ENCODE measurements around the gene GRIN1. TPM values are rescaled to one million over a fixed set of nuclear protein-coding genes. Genes with fewer than 3 reads are reported as not detected.

The GRIN1 gene
- total and polyA plus RNA-seq, 10 of the 15 experiments (the other 5 are each of a cell fraction or from before 2014, with no cell fraction given), result 0.05 to 0.10 (median 0.06) TPM; not detected in 6

- Histone ChIP-seq H3K9ac (ENCODE audit: control insufficient read depth, insufficient read depth, low read length) (no peak overlapping the region), H3K27me3 (replicated peaks in 1 of 2; ENCODE audit: control insufficient read depth in 2 of 2, insufficient read depth in 2 of 2, low read length in 1 of 2) (no peaks in the 10 kb centered on the region), H3K4me2 (ENCODE audit: control insufficient read depth, insufficient read depth) (no peak overlapping the region), H3K4me3 (0 out of 2 replicates have a peak overlapping the region, but pooled peaks have one; percentile 12), H3K9me3 (replicated peaks; ENCODE audit: control insufficient read depth, insufficient read depth, low read length) (no peaks in the 10 kb centered on the region; the same call in 2 of the 3 replicates), H3K27ac (ENCODE audit: control insufficient read depth, insufficient read depth) (peak overlapping the region; percentile 44), H3K4me1 (ENCODE audit: control insufficient read depth, insufficient read depth, low read length) (peaks cover 9% of the 10 kb centered on the region; the same call in 1 of the 2 replicates), H4K20me1 (ENCODE audit: control insufficient read depth, insufficient read depth) (no peaks in the 10 kb centered on the region), H3K79me2 (ENCODE audit: control insufficient read depth, insufficient read depth, low read length) (no peaks in the 10 kb centered on the region), H2AFZ (ENCODE audit: control insufficient read depth, low read depth, low read length) (peak overlapping the region; percentile 29; the same call in 1 of the 2 replicates), H3K36me3 (ENCODE audit: control insufficient read depth in 2 of 2, insufficient read depth in 2 of 2, low read length in 1 of 2) (no peaks in the 10 kb centered on the region)
- ChIA-PET SMC1A (ENCODE audit: uncharacterized antibody, unreplicated experiment) (interaction anchor here (0.7 to 4.7 kb wide), 14 partner anchors 8 to 127 kb away, joined by 3 to 28 read pairs (median 6); partner anchors contain the start of genes ANAPC2, LRRC26, MAN1B1 and RNF208), CTCF (interaction anchor here (0.6 to 2.5 kb wide), 21 partner anchors 8 to 308 kb away, joined by 3 to 20 read pairs (median 4); partner anchors contain the start of genes AJM1, SSNA1, TPRN and TUBB4B), POLR2A (interaction anchor here (0.6 to 4.3 kb wide), 47 partner anchors 8 to 745 kb away, joined by 3 to 166 read pairs (median 5); partner anchors contain the start of genes ANAPC2, CYSRT1, LRRC26 and MAN1B1), RAD21 (ENCODE audit: unreplicated experiment) (interaction anchor here (0.6 to 4.1 kb wide), 29 partner anchors 9 to 380 kb away, joined by 3 to 54 read pairs (median 6); partner anchors contain the start of genes ANAPC2, CYSRT1, LRRC26 and MAN1B1)
- under 1% methylated on average over 31 of the region's 34 CpGs for WGBS (ENCODE audit: insufficient coverage, insufficient replicate concordance, low lambda C conversion rate, missing lambda C conversion rate)
- no TSS peak for BruUV-seq (replicated peaks)
- in situ Hi-C loops (cut with MboI), result no loop called here
- peak; percentile 74 for ATAC-seq
- TF ChIP-seq ZNF384 (IDR thresholded peaks at IDR 0.05; ENCODE audit: borderline replicate concordance, low read depth, low read length) (peak; percentile 28; the same call in 1 of the 2 replicates), BRCA1 (IDR thresholded peaks at IDR 0.05; ENCODE audit: low read depth, low read length) (no peak), SIX5 (IDR thresholded peaks at IDR 0.05; ENCODE audit: low read depth, low read length, severe bottlenecking) (no peak), HDAC2 (IDR thresholded peaks at IDR 0.05) (no peak), RB1 (IDR thresholded peaks at IDR 0.05; ENCODE audit: borderline replicate concordance) (no peak), SREBF1 (IDR thresholded peaks at IDR 0.05; ENCODE audit: low read length) (0 out of 2 replicates have a peak, but pooled peaks have one; percentile 2), GATAD2B (conservative IDR thresholded peaks at IDR 0.05; ENCODE audit: low read depth) (no peak), RUNX3 (IDR thresholded peaks at IDR 0.05; ENCODE audit: low read length) (no peak)
- TF ChIP-seq, protein P1, sequence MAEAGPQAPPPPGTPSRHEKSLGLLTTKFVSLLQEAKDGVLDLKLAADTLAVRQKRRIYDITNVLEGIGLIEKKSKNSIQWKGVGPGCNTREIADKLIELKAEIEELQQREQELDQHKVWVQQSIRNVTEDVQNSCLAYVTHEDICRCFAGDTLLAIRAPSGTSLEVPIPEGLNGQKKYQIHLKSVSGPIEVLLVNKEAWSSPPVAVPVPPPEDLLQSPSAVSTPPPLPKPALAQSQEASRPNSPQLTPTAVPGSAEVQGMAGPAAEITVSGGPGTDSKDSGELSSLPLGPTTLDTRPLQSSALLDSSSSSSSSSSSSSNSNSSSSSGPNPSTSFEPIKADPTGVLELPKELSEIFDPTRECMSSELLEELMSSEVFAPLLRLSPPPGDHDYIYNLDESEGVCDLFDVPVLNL (IDR thresholded peaks at IDR 0.05; ENCODE audit: low read depth, low read length), result 0 out of 2 replicates have a peak, but pooled peaks have one; percentile 6
- no peak for FAIRE-seq
- intact Hi-C loops (cut with micrococcal nuclease; ENCODE audit: unreplicated experiment), result loop anchor here (1.0 to 5.0 kb wide), 2 partner anchors 22 to 34 kb away; no protein-coding TSS in a partner anchor
- DNase-seq (ENCODE audit: low read depth, low spot score), result no peak
Measured at GRCh38 chr9:137150617-137151457, 11.9 kb downstream of the GRIN1 start.
